HG03196 (cell line): ENCODE data around the gene P2RX2.

Source experiments
- ATAC-seq: cut with Tn5 transposase; IDR thresholded peaks from one replicate; pipeline ENCODE4 v1.9.1; 2021; ENCODE audit not compliant: unreplicated experiment

P2RX2 gene

GRCh38 chr12:132619386-132620112, 973 bp downstream of the P2RX2 start:
- no peak for ATAC-seq

- no peak for ATAC-seq
Measured at GRCh38 chr12:132620113-132620898, 1.7 kb downstream of the P2RX2 start.

GRCh38 chr12:132620899-132621656, 2.5 kb downstream of the P2RX2 start:
- no peak for ATAC-seq

GRCh38 chr12:132621657-132622435, 3.3 kb downstream of the P2RX2 start:
- ATAC-seq: no peak

DNA sequence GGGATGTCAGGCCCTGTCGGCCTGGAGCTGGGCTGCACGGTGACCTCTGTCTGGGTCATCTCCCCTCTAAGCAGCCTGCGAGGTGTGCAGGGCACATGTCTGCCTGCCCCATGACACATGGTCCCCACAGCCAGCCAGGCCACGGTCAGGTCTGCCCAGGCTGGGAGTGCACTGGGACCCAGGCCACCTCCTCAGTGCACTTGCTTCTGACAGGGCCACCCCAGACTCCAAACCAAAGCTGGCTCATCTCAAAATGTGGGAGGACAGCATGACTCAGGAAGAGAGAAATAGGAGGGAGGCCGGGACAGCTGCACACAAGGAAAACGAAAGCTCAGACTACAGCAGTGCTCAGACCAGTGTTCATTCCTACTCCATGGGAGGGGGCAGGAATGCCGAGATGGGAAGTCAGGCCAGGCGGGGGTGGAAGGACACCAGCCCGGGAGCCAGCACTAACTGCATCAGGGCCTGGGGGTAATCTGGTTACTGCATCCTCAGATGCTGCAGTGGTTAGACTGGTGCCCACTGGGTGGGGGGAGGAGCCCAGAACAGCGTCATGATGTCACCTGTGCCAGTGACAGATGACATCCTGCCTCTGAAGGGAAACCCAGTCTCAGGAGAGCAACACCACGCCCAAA, 4.0 kb downstream of the P2RX2 start:
- ATAC-seq: no peak

DNA sequence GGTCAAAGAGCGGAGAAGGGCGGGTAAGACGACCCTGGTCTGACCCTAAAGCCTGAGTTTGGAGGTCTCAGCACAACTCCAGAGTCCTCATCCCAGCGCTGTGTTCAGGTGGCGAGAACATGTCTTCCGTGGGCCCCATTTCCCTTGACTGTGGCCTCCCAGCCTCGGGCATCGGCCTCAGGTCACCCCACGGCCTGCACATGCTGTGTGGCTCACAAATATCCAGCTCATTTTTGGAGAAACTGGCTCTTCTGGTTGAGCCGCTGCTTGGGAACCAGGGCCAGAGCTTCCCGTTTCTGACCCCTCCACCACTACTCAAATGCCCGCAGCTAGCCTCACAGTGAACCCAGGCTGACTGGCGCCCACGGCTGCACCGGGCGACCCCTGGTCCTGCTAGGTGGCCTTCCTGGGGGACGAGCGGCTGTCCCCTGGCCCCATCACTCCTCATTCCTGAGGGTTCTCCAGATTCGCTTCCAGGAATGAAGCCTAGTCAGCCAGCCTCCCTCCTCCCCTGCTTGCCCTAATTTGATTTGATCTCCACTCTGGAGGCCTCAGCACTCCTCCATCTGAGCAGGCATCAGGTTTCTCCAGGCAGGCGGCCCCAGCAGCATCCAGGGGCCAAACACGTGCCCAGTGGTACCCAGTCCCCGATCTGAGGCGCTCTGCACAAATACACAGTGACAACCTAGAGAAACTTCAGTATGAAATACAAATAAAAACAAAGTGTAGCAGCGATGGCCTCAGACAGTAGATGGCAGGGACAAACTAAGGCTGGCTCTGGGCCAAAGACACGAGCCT, 4.7 kb downstream of the P2RX2 start:
- ATAC-seq: no peak

GRCh38 chr12:132624186-132624855, 5.7 kb downstream of the P2RX2 start:
- no peak for ATAC-seq

DNA sequence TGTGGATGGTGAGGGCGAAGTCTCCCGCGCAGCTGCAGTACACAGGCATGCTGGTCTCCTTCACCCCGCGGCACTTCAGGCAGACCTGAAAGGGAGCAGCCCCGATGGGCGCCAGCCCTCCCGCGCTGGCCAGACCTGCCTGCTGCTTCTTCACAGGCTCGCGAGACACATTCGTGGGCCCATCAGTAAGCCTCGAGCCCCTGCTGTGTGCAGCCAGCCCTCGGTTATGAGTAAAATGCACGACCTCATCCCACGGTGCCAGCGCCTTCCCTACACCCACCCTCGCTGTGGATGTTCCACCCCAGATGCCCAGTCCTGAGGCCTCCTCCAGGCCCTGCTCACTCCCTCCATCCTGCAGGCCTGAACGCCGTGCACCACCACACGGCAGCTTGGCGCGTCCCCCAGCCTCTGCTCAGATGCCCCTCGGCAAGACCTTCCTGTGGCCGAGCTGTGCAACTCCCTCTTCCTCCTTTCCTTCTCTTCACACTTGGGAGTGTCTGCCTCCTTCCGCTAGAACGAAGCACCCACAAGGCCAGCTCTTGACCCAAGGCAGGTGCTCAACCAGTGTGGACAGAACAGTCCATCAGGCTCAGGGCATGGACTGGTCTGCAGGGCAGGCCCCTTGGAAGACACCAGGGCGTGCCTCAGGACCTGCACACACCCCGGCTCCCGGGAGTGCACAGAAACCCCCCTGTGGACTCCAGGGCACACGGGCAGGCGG, 6.5 kb downstream of the P2RX2 start:
- no peak for ATAC-seq

DNA sequence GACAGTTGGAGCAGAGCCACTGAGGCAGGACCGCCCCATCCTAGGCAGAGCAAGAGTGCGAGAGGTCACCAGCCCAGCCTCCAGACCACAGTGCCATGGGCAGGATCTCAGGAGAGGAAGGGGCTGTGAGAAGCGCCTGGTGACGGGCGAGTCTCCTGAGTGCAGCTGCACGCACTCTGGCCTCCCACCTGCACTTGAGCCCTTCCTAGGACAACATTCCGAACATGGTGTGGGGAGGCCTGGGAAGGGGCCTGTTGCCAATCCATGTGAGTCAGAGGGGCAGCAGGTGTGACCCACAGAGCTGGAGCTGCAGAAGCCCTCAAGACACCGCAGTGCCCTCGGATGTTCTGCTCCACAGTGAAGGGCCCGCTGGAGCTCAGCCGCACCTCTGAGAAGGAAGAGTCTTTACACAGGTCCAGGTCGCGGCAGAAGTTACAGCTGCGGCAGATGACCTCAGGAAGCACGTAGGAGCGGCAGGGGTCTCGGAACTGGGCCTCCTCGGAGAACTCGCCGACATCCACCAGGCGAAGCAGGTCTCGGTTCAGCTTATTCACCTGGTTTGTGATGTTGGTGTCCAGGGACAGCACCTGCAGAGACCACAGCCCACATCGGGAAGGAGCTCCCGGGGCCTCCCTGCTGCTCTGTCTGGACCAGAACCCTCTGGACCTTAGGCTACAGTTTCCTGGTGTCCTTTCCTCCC, 7.3 kb downstream of the P2RX2 start:
- ATAC-seq: no peak

DNA sequence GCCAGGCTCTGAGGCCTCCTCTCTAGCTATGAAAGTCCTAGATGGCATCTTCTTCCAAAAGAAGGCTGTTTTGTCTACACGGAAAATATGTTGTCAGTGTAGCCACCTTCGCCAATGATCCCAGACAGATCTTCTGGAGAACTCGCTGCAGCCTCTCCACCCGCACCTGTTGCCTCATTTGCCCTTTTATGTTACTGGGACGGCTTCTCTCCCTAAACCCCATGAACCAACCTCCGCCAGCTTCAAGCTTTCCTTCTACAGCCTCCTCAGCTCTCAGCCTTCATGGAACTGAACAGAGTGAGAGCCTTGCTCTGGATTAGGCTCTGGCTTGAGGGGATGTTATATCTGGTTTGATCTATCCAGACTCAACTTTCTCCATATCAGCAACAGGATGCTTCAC, 10.8 kb downstream of the P2RX2 start:
- ATAC-seq: no peak

DNA sequence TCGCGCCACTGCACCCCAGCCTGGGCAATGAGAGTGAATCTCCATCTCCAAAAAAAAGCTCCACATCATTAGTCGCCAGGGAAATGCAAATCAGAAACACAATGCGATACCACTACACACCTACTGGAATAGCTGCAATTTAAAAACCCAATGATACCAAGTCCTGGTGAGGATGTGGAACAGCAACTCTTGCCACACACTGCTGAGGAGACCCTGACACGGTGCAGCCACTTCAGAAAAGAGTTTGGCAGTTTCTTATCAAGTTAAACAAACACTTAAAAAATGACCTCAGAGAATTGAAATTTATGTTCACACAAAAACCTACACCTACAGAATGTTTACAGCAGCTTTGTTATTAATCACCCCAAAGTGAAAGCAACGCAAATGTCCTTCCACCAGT, 12.1 kb downstream of the P2RX2 start:
- ATAC-seq: no peak

GRCh38 chr12:132631666-132632065, 13.1 kb downstream of the P2RX2 start:
- no peak for ATAC-seq

DNA sequence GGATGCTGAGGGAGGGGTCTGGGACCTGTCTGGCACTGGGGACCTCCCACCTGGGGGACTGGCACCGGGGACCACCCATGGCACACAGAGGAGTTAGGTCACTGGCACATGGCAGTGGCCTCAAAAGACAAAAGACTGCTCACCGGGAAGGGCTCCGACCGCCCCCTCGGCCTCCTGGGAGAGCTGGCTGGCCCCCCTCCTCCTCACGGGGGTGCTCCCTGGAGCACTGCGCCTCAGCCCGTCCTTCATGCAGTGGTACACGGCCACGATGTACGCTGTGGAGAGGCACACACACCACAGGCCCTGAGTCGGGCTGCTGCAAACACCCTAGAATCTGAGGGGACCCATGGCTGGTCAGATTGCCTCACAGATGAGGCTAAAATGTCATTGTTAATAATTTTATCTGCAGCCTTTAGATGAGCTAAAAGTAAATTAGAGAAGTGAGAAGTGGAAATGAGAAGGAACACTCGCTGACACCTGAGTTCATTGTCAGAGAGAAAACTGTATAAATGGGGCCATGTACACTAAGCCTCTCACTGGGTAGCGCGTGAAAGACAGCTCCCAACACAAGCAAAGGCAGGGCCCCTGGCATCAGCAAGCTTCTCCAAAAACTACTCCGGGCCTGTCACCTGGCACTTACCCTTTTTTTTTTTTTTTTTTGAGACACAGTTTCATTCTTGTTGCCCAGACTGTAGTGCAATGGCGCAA, 14.1 kb downstream of the P2RX2 start:
- no peak for ATAC-seq

DNA sequence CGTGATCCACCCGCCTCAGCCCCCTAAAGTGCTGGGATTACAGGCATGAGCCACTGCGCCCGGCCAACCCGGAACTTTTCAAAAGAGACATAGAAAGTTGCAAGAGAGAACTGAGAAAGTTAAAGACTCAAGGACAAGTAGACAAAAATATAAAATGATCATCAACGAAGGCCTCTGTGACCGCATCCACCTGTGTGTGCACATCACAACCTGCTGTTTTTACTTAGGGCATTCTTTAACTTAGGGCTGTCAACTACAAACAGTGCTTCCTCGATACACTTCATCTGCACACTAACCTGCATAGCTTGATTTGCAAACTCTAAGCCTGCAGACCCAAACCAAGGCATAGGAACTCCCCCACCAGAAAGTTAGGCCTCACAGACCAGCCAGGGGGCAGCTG, 14.8 kb downstream of the P2RX2 start:
- ATAC-seq: no peak

DNA sequence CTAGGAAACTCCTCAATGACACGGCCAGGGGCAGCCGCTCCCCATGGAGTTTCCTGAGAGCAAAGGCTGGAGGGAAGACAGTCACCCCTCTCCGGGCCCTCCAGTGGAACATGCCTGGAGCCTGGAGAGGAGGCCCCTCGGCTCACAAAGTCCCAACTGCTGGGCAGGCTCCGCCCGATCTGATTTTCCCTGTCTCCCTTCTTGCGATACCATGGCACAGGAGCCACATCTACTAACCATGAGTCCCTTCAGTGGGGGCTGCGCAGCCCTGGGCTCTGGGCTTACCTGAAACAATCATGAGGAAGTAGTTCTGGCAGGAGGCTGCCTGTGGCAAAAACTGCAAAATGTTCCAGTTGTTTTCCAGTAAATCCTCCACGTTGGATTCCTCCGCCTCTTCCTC, 15.3 kb downstream of the P2RX2 start:
- ATAC-seq: no peak

- ATAC-seq: no peak
Measured at GRCh38 chr12:132634411-132634990, 15.9 kb downstream of the P2RX2 start.
